Fibroblast of skin of left biceps (primary cell): Measurements from ENCODE around the gene SERPINA12.
"Not testable (repeated sequence)": the region's sequence is repeated elsewhere in the genome, so short reads cannot be mapped to it uniquely, and the experiment has no call there.

Experiments
- DNase-seq, 2 experiments: peaks; one replicate each; pipeline ENCODE4 v3.0.0-alpha.2; 2013; ENCODE audit warnings: low read depth in 2 of 2

Gene SERPINA12

GRCh38 chr14:94491511-94491910 lies 17.8 kb downstream of the SERPINA12 start:
- DNase-seq, result no peak

DNA sequence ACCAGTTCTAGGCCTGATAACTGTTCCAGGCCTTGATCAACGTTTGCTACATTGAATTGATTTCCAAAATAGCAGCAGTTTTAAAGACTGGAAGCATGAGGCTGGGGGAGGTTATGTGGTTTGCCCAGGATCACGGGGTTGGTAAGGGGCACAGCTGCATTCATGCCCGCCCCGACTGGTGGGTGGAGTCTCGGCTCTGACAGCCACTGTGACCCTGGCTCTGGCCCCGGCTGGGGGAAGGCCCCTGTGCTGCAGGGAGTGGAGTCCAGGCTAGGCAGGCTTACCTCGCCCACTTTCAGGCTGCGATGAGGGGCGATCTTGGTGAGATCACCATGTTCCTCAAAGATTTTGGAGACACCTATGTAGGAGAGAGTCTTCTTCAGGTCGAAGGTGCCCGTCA lies 19.9 kb downstream of the SERPINA12 start:
- no peak for DNase-seq

DNA sequence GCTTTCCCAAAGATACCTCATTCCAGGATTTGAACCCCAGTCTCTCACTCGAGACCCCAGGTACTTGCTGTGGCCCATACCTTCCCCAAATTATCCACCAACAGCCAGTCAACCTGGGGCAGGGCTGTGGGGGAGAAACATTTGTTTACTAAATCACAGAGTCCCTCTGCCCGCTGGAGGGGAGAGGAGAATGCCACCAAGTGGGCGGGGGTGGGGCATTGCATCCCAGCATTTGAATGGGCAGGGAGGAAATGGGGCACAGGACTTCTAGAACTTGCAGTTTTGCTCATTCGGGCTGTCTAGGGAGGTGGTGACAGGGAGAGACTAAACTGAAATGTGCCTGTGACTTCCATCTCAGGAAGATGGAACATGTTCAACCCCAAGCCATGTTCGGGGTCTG lies 22.4 kb downstream of the SERPINA12 start:
- DNase-seq, result no peak

DNA sequence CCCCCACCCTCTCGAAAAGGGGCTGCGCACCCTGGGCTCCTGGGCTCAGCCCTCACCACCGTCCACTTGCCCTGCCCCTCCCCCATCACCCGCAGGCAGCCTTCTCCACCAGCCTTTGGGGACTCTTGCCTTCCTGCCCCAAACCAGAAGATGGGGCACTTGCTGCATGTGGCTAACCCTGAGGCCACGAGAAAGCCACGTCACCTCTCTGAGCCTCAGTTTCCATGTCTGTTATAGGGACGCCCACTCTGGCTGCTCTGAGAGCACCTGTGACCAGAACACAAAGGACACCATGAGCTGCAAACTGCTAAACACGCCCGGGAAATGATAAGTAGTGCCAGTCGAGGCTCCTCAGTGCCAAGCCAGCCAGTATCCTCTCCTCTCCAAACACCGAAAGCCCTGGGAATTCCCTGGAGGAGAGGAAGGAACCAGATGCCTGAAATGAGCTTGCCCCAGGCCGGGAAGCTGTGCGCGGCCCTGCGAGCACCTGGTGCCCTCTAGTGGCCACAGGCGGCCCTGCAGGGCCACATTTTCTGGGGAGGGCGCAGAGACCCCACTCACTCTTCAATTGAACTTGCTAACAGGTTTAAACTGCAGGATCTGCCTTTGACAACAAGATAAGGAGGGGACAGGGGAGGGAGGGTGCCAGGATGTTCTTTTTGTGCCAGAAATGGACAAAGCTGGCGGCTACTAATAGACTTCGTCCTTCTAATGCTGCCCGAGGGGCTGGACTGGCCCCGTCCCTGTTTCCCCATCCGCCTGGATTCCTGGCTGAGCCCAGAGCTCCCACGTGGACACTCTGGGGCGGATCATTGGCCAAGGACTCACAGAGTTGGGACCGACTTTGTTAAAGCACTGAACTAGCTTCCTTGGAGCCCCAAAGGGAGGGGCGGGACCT lies 23.1 kb downstream of the SERPINA12 start:
- peak; percentile 16 to 25 for DNase-seq

- DNase-seq, result no peak
Measured at GRCh38 chr14:94484481-94484880, 24.8 kb downstream of the SERPINA12 start.

GRCh38 chr14:94483729-94484275 lies 25.5 kb downstream of the SERPINA12 start:
- DNase-seq, result no peak

GRCh38 chr14:94483071-94483451 lies 26.2 kb downstream of the SERPINA12 start:
- DNase-seq, result no peak

DNA sequence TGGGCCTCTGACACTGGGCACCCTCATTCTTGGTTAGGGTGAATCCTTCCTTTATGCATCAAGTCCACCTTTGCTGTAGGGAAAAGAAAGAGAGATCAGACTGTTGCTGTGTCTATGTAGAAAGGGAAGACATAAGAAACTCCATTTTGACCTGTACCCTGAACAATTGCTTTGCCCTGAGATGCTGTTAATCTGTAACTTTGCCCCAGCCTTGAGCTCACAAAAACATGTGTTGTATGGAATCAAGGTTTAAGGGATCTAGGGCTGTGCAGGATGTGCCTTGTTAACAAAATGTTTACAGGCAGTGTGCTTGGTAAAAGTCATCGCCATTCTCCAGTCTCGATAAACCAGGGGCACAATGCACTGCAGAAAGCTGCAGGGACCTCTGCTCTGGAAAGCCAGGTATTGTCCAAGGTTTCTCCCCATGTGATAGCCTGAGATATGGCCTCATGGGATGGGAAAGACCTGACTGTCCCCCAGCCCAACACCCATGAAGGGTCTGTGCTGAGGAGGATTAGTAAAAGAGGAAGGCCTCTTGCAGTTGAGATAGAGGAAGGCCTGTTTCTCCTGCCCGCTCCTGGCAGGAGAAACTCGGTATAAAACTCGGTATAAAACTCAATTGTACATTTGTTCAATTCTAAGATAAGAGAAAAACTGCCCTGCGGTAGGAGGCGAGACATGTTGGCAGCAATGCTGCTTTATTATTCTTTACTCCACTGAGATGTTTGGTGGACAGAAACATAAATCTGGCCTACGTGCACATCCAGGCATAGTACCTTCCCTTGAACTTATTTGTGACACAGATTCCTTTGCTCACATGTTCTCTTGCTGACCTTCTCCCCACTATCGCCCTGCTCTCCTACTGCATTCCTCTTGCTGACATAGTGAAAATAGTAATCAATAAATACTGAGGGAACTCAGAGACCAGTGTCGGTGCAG lies 26.9 kb downstream of the SERPINA12 start:
- DNase-seq, result not testable (repeated sequence)

- no peak for DNase-seq
Measured at GRCh38 chr14:94481468-94482131, 27.7 kb downstream of the SERPINA12 start.

- DNase-seq, result no peak
Measured at GRCh38 chr14:94480809-94481208, 28.5 kb downstream of the SERPINA12 start.

DNA sequence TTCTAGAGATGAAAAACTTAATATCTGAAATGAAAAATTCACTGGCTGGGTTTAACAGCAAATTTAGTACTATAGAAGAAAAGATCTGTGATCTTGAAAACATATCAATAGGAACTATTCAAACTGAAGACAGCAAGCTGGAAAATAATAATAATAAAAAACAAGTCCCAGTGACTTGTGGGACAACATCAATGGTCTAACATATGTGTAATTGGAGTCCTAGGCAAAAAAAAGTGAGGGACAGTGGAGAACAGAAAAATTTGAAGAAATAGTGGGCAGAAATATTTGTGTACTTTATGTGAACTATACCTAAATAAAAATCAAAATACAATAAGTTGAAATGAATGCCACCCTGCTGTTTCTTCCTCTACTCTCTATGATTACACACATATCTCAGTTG lies 30.8 kb downstream of the SERPINA12 start:
- no peak for DNase-seq

DNA sequence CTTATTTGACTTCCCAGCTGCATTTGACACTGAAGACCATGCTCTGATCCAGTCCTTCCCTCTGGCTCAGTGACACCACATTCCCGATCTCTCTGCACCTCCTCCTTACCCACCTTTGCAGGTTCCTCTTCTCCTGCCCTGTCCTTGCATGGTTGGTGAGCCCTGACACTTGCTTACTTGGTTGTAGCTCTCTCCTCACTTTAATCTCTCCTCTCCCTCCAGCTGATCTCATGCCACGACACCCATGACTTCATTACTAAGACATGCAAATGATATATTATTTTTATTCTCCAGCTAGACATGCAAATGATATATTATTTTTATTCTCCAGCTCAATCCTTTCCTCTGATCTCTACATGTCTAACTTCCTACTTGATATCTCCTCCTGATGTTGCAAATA lies 33.2 kb downstream of the SERPINA12 start, which contains the start of gene SERPINA9:
Gene SERPINA9 (minus strand): TSS at position 175 of the 400 bp plus-strand sequence. CDS start 6,357 bp downstream, outside the sequence.
- DNase-seq, result no peak

DNA sequence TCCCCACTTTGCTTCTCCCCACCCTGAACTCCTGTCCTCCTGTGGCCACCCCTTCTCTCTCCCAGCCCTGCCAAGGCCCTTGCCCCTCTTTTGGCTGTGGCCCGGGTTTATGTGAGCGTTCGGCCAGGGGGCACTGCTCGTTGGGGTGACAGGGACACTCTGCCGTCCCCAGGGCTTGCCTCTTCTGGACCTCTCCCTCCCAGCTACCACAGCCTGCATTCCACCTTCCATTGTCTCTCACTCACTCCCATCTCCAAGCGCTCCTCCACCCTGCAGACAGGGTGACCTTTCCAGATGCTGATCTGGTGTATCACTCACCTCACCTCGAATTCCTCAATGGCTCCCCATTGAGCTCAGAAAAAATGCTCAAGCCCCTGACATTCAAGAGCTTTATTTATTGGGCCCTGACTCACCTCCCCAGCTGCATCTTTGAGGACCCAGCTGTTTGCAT lies 34.7 kb downstream of the SERPINA12 start:
- DNase-seq, result no peak

DNA sequence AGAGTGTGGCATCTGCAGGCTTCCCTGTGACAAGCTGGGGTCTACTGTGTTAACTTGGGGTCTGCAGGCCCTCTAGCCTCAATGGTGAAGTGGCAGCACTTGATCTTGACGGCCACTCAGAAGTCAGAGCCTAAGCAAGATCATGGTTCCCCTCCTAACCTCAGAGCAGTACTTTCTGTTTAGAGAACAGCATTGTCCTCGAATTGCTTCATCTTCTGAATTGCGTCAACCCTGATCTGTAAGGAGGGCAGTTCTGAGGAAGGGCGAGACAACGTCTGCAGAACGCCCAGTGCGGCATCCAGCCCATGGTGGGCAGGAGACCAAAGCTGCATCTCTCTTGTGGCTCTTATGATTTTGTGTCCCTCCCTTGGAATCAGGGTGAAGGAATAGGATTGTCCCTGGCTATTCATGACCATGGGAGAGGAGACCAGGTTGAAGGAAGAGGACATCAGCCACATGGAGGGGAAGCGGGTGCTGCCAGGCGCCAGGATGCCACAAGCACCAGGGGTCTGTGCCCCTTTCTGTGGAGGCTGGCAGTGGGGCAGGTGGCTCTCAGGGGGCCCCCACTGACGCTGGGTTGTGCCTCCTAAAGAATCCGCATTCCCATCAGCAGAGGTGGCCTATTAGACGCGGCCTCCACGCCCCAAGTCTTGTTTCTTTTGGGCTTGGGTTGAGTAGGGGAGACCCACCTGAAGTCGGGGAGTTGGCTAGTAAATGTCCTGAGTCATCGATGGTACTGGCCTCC lies 35.4 kb downstream of the SERPINA12 start:
- DNase-seq, result no peak

GRCh38 chr14:94472842-94473241 lies 36.4 kb downstream of the SERPINA12 start:
- no peak for DNase-seq

GRCh38 chr14:94471045-94471444 lies 38.2 kb downstream of the SERPINA12 start:
- no peak for DNase-seq

DNA sequence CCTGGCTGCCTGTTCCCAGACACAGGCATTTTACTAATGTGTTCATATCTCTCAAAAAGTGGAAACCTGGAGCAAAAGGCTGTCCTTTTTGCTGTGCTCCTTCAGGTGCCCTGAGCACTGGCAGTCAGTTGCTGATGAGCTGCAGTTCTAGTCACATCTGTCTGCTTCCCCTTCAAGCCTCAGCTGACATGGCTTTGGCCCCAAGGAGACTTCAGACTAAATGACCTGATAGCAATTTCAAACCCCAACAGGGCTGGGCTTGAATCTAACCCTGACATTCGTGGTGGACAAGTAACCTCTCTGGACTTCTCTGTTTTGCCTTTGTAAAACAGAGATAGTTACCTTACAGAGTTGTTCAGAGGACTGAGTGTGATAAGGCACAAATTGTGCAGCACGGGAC lies 39.0 kb downstream of the SERPINA12 start:
- no peak for DNase-seq

DNA sequence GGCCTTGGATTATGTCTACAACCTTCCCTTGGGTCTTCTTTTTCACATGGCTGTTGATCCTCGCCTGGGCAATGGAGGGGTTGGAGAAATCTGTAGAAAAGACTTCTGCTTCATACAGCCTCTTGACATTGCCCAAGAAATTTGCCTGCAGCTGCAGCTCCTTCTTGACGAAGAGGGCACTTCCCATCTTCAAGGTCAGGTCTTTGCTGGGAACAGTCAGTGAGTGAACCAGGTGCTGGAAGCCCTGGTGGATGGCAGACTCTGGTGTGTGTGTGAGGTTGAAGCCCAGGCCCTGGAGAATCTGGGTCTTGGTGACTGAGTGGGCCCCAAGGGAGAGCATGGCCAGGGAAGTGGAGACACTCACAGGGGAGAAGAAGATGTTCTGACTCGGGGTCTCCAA lies 40.0 kb downstream of the SERPINA12 start:
- DNase-seq, result no peak

- DNase-seq, result no peak
Measured at GRCh38 chr14:94467728-94468520, 41.3 kb downstream of the SERPINA12 start.
